Effector memory CD4-positive, alpha-beta T cell (primary cell): ENCODE measurements around the gene IL31RA.
"Not testable (repeated sequence)": the region's sequence is repeated elsewhere in the genome, so short reads cannot be mapped to it uniquely, and the experiment has no call there.

Experiments
- DNase-seq, 3 donors: peaks; one replicate each; pipeline ENCODE4 v3.0.0-alpha.2; 2020
- H3K27ac ChIP-seq: 2 replicates; pipeline ENCODE4 v1.7.0; 2013; ENCODE audit warnings: mild to moderate bottlenecking, low read length, moderate library complexity; ENCODE audit not compliant: insufficient read depth, poor library complexity, severe bottlenecking
- H3K27me3 ChIP-seq: replicated peaks from 2 replicates; pipeline ENCODE4 v1.7.0; 2013; ENCODE audit warnings: mild to moderate bottlenecking, low read length; ENCODE audit not compliant: insufficient read depth, control insufficient read depth, poor library complexity, severe bottlenecking
- H3K36me3 ChIP-seq: 2 replicates; pipeline ENCODE4 v1.7.0; 2013; ENCODE audit warnings: mild to moderate bottlenecking, low read length, moderate library complexity; ENCODE audit not compliant: control insufficient read depth, insufficient read depth
- H3K4me1 ChIP-seq: 2 replicates; pipeline ENCODE4 v1.7.0; 2013; ENCODE audit warnings: low read length, mild to moderate bottlenecking; ENCODE audit not compliant: control insufficient read depth, insufficient read depth, poor library complexity, severe bottlenecking
- H3K4me3 ChIP-seq: 2 replicates; pipeline ENCODE4 v1.7.0; 2013; ENCODE audit warnings: low read length, low read depth, mild to moderate bottlenecking; ENCODE audit not compliant: insufficient read depth, poor library complexity, severe bottlenecking
- H3K9me3 ChIP-seq: 2 replicates; pipeline ENCODE4 v1.7.0; 2013; ENCODE audit warnings: mild to moderate bottlenecking, low read length, moderate library complexity; ENCODE audit not compliant: control insufficient read depth
- total RNA-seq, 3 donors: gene quantifications; one replicate each; lab custom pipeline; 2026; lab: John Stamatoyannopoulos, UW

The IL31RA gene
- total RNA-seq, result 0 to 0.09 (median 0) reads per million in 3 donors

DNA sequence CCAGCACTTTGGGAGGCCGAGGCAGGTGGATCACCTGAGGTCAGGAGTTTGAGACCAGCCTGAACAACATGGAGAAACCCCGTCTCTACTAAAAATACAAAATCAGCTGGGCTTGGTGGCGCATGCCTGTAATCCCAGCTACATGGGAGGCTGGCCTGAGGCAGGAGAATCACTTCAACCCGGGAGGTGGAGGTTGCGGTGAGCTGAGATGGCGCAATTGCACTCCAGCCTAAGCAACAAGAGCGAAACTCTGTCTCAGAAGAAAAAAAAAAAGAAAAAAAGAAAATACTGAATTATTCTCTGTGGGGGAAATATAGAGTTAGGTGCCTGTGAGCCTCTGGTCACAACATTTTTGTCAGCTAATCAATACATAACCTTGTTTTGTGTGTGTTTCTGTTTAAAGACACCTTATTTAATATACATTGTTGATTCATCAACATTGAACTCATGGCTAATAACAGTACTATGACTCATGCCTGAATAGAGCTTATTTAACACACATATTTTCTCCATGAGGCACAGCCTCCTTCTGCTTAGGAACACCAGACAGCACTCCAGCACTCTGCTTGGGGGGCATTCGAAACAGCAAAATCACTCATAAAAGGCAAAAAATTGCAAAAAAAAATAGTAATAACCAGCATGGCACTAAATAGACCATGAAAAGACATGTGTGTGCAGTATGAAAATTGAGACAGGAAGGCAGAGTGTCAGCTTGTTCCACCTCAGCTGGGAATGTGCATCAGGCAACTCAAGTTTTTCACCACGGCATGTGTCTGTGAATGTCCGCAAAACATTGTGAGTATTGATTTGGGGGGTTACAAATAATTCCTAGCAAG, at the start of gene IL31RA:
TSS of gene IL31RA (plus strand) at position 519 of the 836 bp plus-strand sequence. CDS start at position 733, 214 bp downstream.
- Histone ChIP-seq H3K36me3 (no peaks in the 10 kb centered on the region), H3K4me1 (peaks cover 3% of the 10 kb centered on the region), H3K27ac (no peak within 1 kb of the TSS), H3K9me3 (no peaks in the 10 kb centered on the region), H3K4me3 (no peak within 1 kb of the TSS), H3K27me3 (no peaks in the 10 kb centered on the region)
- no peak for DNase-seq

DNA sequence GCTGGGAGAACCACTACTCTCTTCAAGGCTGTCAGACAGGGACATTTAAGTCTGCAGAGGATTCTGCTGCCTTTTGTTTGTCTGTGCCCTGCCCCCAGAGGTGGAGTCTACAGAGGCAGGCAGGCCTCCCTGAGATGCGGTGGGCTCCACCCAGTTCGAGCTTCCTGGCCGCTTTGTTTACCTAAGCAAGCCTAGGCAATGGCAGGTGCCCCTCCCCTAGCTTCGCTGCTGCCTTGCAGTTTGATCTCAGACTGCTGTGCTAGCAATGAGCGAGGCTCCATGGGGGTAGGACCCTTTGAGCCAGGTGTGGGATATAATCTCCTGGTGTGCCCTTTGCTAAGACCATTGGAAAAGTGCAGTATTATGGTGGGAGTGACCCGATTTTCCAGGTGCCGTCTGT, 42.3 kb upstream of the IL31RA start:
- not testable (repeated sequence) for H3K27ac ChIP-seq, DNase-seq, H3K9me3 ChIP-seq, H3K27me3 ChIP-seq, H3K4me1 ChIP-seq, H3K4me3 ChIP-seq, H3K36me3 ChIP-seq

DNA sequence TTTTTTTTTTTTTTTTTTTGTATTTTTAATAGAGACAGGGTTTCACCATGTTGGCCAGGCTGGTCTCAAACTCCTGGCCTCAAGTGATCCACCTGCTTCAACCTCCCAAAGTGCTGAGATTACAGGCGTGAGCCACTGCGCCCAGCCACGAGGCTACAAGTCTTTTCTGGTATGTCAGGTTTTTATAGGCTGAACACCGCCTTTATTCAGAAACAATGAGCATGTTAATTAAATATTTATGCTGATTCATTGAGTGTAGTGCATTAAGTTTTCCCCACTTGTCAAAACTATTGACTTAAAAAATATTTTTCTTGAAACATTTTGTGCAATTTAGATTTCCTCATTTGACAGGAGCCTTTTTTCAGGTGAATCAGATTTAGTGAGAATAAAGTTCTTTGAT, 35.2 kb upstream of the IL31RA start:
- H3K9me3 ChIP-seq, H3K27me3 ChIP-seq, H3K27ac ChIP-seq, H3K4me3 ChIP-seq, DNase-seq, H3K36me3 ChIP-seq, H3K4me1 ChIP-seq: not testable (repeated sequence)

DNA sequence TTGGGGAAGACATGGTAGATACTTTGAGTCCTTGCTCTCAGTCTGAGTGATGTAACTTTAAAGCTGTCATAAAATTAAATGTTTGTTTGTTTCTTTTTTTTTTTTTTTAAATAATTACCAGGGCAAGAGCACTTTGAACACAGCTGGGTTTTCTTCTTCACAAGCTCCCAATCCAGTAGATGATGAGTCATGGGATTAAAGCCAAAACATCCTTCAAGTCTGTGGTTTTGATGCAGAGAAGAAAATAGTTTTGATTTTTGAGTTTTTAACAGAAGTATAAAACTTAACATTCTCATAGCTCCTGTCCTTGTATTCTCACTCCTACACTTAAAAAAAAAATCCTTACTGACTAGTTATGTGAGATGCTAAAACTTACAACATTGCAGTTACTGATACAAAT, 34.8 kb upstream of the IL31RA start:
- no peak for DNase-seq
- H3K9me3 ChIP-seq, result no peaks in the 10 kb centered on the region
- H3K27me3 ChIP-seq, result no peaks in the 10 kb centered on the region
- no peak overlapping the region for H3K4me3 ChIP-seq
- H3K4me1 ChIP-seq, result no peaks in the 10 kb centered on the region
- no peaks in the 10 kb centered on the region for H3K36me3 ChIP-seq
- no peak overlapping the region for H3K27ac ChIP-seq

DNA sequence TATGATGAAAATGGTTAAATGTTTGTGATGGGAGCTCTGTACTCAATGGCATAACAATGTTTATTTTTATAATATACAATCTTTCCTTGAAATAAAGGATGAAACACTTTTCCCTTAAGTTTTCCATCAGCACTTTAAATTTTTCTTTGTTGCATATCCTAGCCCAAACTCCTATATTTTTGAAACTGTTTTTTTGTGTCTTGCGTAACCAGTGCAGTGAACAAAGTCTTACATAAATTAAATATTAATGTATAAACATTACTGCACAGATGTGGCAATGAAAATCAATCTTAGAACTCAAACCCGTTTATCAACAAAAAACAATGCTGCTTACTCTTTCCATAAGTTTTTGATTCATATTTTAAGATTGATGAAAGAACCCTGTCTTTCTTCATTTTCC, 34.1 kb upstream of the IL31RA start:
- H3K27me3 ChIP-seq, result peaks cover 6% of the 10 kb centered on the region
- no peaks in the 10 kb centered on the region for H3K36me3 ChIP-seq
- no peak overlapping the region for H3K4me3 ChIP-seq
- no peak for DNase-seq
- peaks cover 2% of the 10 kb centered on the region for H3K4me1 ChIP-seq
- H3K27ac ChIP-seq, result no peak overlapping the region
- H3K9me3 ChIP-seq, result no peaks in the 10 kb centered on the region

DNA sequence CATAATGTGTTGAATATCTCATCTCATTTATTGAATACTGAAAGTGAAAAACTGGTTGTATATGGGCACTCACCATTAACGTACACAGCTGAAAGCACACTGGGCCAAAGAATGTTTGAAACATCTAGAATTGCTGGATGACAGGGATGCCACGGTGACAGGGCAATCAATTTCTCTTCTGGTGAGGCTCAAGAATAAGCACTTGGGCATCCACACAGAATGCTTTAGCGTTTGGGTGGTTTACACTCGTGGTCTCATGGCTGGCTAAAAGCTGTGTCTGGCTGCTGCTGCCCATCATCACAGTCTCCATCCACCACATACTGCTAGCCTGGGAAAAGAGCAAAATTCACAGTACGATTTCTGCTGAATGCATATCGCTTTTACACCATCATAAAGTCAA, 30.7 kb upstream of the IL31RA start:
- no peak for DNase-seq
- Histone ChIP-seq H3K4me3 (no peak overlapping the region), H3K36me3 (no peaks in the 10 kb centered on the region), H3K4me1 (peaks cover 4% of the 10 kb centered on the region), H3K9me3 (no peaks in the 10 kb centered on the region), H3K27me3 (peaks cover 17% of the 10 kb centered on the region), H3K27ac (no peak overlapping the region)

DNA sequence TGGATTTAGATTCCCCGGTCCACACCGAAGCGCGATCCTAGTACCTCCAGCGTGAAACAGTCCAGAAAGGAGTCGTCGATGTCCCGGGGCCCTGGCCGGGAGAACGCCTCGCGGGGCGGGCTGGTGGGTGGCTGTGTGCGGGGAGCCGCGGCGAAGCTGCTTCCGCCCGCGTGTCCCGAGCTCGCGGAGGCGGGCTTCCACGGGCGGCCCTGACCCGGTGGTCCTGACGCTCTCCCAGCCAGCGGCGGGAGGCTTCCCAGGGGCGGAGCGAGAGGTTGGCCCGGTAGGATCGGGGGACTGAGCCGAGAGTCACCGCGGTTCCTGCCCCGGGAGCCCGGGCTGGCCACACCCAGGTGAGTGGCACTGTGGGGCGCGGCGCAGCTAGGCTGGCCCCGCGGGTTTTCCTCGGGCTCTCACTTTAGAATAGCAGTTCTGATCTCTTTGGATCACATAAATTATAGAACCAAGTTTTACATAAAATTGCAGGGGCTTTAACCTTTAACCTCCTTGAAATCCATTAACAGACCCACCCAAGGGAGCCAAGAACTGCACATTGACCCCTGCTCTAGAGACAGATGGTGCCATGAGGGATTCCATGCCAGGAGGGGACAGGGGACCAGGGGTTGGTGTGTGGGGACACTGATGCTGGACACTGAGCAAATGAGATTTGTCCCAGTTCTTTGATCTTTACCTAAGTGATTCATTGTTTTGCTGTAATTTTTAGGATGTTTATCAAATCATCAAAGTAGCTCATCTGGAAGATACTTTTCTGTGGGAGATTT, 29.2 kb upstream of the IL31RA start:
- Histone ChIP-seq H3K36me3 (no peaks in the 10 kb centered on the region), H3K27me3 (peaks cover 17% of the 10 kb centered on the region), H3K9me3 (no peaks in the 10 kb centered on the region), H3K4me3 (peak overlapping the region; percentile 39), H3K27ac (no peak overlapping the region), H3K4me1 (peaks cover 4% of the 10 kb centered on the region)
- no peak for DNase-seq

DNA sequence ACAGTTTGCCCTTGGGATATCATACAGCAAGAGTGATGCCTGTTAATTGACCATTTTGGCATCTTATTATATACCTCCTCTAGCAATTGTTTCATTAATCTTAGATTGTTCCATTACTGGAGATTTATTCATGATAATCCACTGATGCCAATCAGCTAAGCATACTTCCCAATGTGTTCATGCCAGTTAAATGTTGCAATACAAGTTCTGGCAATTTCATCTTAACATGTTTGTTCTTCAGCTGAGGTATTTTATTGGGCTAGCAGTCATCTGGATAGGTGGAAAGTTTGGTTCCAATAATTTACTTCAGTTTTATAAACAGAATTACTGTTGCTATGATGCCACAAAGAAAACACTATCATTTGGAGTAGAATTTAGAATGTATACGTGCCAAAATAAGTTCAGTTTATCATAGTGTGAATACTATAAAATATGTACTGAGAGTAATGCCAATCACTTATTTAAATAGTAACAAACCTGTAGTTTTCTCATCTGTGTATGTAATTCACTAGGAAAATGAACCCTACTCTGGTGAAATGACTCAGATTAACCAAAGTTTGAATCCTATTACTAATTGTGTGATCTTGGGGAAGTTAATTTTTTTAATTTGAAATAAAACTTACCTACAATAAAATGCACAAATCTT, 27.9 kb upstream of the IL31RA start:
- Histone ChIP-seq H3K9me3 (no peaks in the 10 kb centered on the region), H3K27ac (no peak overlapping the region), H3K4me3 (no peak overlapping the region), H3K27me3 (peaks cover 17% of the 10 kb centered on the region), H3K36me3 (no peaks in the 10 kb centered on the region), H3K4me1 (peaks cover 4% of the 10 kb centered on the region)
- no peak for DNase-seq

DNA sequence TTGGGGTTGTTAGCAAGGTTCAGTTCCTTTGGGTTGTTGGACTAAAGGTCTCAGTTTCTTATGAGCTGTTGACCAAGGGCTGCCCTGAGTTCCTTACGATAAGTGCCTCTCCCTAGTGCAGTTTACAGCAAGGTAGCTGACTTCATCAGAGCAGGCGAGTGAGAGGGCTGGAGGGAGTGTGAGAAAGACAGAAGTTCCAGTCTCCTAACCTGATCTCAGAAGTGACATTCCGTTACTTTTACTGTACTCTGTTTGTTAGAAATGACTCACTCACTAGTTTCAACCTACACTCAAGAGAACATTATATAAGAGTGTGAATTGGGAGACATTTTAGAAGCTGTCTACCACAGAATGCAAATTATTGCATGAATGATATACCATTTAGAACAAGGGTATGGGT, 21.2 kb upstream of the IL31RA start:
- no peak for DNase-seq
- no peak overlapping the region for H3K27ac ChIP-seq
- no peaks in the 10 kb centered on the region for H3K27me3 ChIP-seq
- no peak overlapping the region for H3K4me3 ChIP-seq
- no peaks in the 10 kb centered on the region for H3K36me3 ChIP-seq
- no peaks in the 10 kb centered on the region for H3K9me3 ChIP-seq
- no peaks in the 10 kb centered on the region for H3K4me1 ChIP-seq

DNA sequence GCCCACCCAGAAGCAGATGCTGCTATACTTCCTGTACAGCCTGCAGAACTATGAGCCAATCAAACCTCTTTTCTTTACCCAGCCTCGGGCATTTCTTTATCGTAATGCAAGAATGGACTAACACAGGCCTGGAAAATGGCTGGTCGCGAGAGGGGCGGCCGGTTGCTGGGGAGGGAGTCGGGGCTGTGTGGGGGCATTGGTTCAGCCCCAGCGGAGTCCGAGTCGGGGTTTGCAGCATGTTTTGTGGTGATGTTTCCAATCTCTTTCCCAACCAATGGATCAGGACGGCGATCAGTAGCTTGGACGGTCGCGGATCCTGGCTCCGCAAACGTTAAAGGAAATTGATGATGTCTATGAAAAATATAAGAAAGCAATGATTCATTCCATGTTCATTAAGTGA, 18.7 kb upstream of the IL31RA start:
- no peaks in the 10 kb centered on the region for H3K9me3 ChIP-seq
- H3K27me3 ChIP-seq, result no peaks in the 10 kb centered on the region
- H3K27ac ChIP-seq, result no peak overlapping the region
- H3K4me1 ChIP-seq, result no peaks in the 10 kb centered on the region
- H3K4me3 ChIP-seq, result no peak overlapping the region
- no peaks in the 10 kb centered on the region for H3K36me3 ChIP-seq
- no peak for DNase-seq
